Endothelial cell of umbilical vein (primary cell): ENCODE results near the gene ASCL5. TPM values are rescaled to one million over a fixed set of nuclear protein-coding genes. Genes with fewer than 3 reads are reported as not detected.

ENCODE experiments used
- BruUV-seq: library from RNA; stranded (reverse); fragments of 400-500 nt; replicated peaks from 2 replicates; lab custom pipeline; 2021; lab: Mats Ljungman, UMichigan
- CTCF ChIA-PET: fragments of 300-600, 350-600 bp; sonication (Branson Sonifier 250); formaldehyde crosslinking; loops from one replicate; lab custom pipeline; 2021; ENCODE audit warnings: antibody characterized with exemption, inconsistent platforms; lab: Charles Lee
- POLR2A ChIA-PET: fragments of 300-600, 350-600 bp; sonication (Branson Sonifier 250); formaldehyde crosslinking; loops from one replicate; lab custom pipeline; 2021; ENCODE audit warnings: antibody characterized with exemption, inconsistent platforms; lab: Charles Lee
- DNase-seq: peaks from one replicate; pipeline ENCODE4 v3.0.0-alpha.2; 2011; ENCODE audit warnings: low read depth, low spot score
- FAIRE-seq: peaks from 2 replicates; lab custom pipeline; 2011; peaks lifted over from hg19 to GRCh38; lab: Jason Lieb, UNC
- H2AFZ ChIP-seq: 2 replicates; pipeline ENCODE4 v1.6.0; 2012; ENCODE audit warnings: low read depth, low read length, control low read depth, inconsistent platforms
- H3K27ac ChIP-seq: 2 replicates; pipeline ENCODE4 v1.5.1; 2011; ENCODE audit warnings: low read depth, mild to moderate bottlenecking, control low read depth, low read length, moderate library complexity; ENCODE audit not compliant: insufficient read depth
- H3K27me3 ChIP-seq, 2 experiments: 2 replicates each; pipeline versions ENCODE4 v1.6.0 to v1.6.1; 2011; ENCODE audit warnings: low read length in 2 of 2, mixed read lengths in 1 of 2; ENCODE audit not compliant: control insufficient read depth in 2 of 2, insufficient read depth in 2 of 2
- H3K36me3 ChIP-seq, 2 experiments: 2 replicates in 1 of 2; 3 replicates in 1 of 2; pipeline ENCODE4 v1.5.1; 2011; ENCODE audit warnings: low read length in 2 of 2, mild to moderate bottlenecking in 1 of 2, moderate library complexity in 1 of 2; ENCODE audit not compliant: control insufficient read depth in 2 of 2, insufficient read depth in 2 of 2; ENCODE audit errors: extremely low read depth in 1 of 2
- H3K4me1 ChIP-seq: 3 replicates; pipeline ENCODE4 v1.5.1; 2011; ENCODE audit warnings: mild to moderate bottlenecking, low read length; ENCODE audit not compliant: control insufficient read depth, insufficient read depth; ENCODE audit errors: extremely low read depth
- H3K4me2 ChIP-seq: 2 replicates; pipeline ENCODE4 v1.6.1; 2011; ENCODE audit warnings: low read length, control low read depth, mixed read lengths; ENCODE audit not compliant: insufficient read depth
- H3K4me3 ChIP-seq, 3 experiments: fragments of 200-600 bp in 1 of 3; sonication (generic), shearing (Covaris generic) in 1 of 3; replicated peaks in 1 of 3; 2 replicates each; pipeline ENCODE4 v1.5.1; 2011 to 2016; ENCODE audit warnings: control low read depth in 3 of 3, low read length in 3 of 3, mild to moderate bottlenecking in 2 of 3, inconsistent platforms in 1 of 3, low read depth in 1 of 3, moderate library complexity in 1 of 3; ENCODE audit not compliant: insufficient read depth in 1 of 3
- H3K79me2 ChIP-seq: 2 replicates; pipeline ENCODE4 v1.6.0; 2012; ENCODE audit warnings: low read length, inconsistent platforms; ENCODE audit not compliant: control insufficient read depth, insufficient read depth
- H3K9ac ChIP-seq: replicated peaks from 2 replicates; pipeline ENCODE3; 2011; ENCODE audit warnings: low read length, control low read depth; ENCODE audit not compliant: insufficient read depth; ENCODE audit errors: extremely low read depth
- H3K9me1 ChIP-seq: replicated peaks from 3 replicates; pipeline ENCODE4 v1.6.0; 2011; ENCODE audit warnings: mild to moderate bottlenecking, low read length; ENCODE audit not compliant: control insufficient read depth, insufficient read depth; ENCODE audit errors: extremely low read depth
- H3K9me3 ChIP-seq: replicated peaks from 2 replicates; pipeline ENCODE4 v1.5.1; 2012; ENCODE audit warnings: low read length, inconsistent platforms; ENCODE audit not compliant: control insufficient read depth, insufficient read depth
- H4K20me1 ChIP-seq: replicated peaks from 2 replicates; pipeline ENCODE3; 2011; ENCODE audit warnings: mild to moderate bottlenecking, low read length; ENCODE audit not compliant: control insufficient read depth, insufficient read depth; ENCODE audit errors: extremely low read depth
- CTCF ChIP-seq, 2 donors: IDR thresholded peaks; 1 replicate in 1 of 2; 2 replicates in 1 of 2; pipeline ENCODE4 v1.5.1; 2011; ENCODE audit warnings: low read length in 2 of 2, mild to moderate bottlenecking in 2 of 2, moderate library complexity in 2 of 2, control low read depth in 1 of 2, inconsistent platforms in 1 of 2, low read depth in 1 of 2; ENCODE audit not compliant: insufficient read depth in 1 of 2; ENCODE audit errors: extremely low read depth in 1 of 2
- EZH2 ChIP-seq: IDR thresholded peaks from 2 replicates; pipeline ENCODE4 v1.6.1; 2012; ENCODE audit warnings: borderline replicate concordance, low read depth, mild to moderate bottlenecking, moderate library complexity, low read length, inconsistent platforms; ENCODE audit not compliant: severe bottlenecking
- FOS ChIP-seq: IDR thresholded peaks from 2 replicates; pipeline ENCODE4 v1.6.1; 2011; ENCODE audit warnings: mild to moderate bottlenecking, low read length, moderate library complexity, borderline replicate concordance; ENCODE audit not compliant: insufficient read depth
- GATA2 ChIP-seq: IDR thresholded peaks from 2 replicates; pipeline ENCODE4 v1.7.0; 2011; ENCODE audit warnings: low read depth, mild to moderate bottlenecking, moderate library complexity, mixed read lengths, low read length; ENCODE audit not compliant: insufficient read length, insufficient read depth
- JUN ChIP-seq: IDR thresholded peaks from 2 replicates; pipeline ENCODE4 v1.6.1; 2011; ENCODE audit warnings: borderline replicate concordance, low read depth; ENCODE audit not compliant: insufficient read length, insufficient read depth
- MAX ChIP-seq: IDR thresholded peaks from 2 replicates; pipeline ENCODE4 v1.6.1; 2011; ENCODE audit not compliant: insufficient read depth, insufficient read length
- MYC ChIP-seq: IDR thresholded peaks from one replicate; pipeline ENCODE4 v1.6.1; 2011; ENCODE audit warnings: mild to moderate bottlenecking, low read depth, low read length
- POLR2A ChIP-seq: IDR thresholded peaks from 2 replicates; pipeline ENCODE4 v1.6.1; 2012; ENCODE audit warnings: low read depth, mild to moderate bottlenecking, control low read depth, low read length
- POLR2AphosphoS5 ChIP-seq: IDR thresholded peaks from 2 replicates; pipeline ENCODE4 v1.6.1; 2012; ENCODE audit warnings: low read depth, mild to moderate bottlenecking, control low read depth, low read length, moderate library complexity; ENCODE audit not compliant: insufficient read depth
- dilution Hi-C: fragments of 300-500 bp; cut with MboI; formaldehyde crosslinking; loops from one replicate; pipeline ENCODE4 v1.15.0; 2019; ENCODE audit warnings: low sequenced_read_pairs; ENCODE audit not compliant: extremely low pct_ligation_motif_present
- intact Hi-C: fragments of 100-400 bp; cut with micrococcal nuclease; formaldehyde crosslinking; loops from one replicate; pipeline ENCODE4 v1.10.0; 2022
- polyA plus RNA-seq, 4 experiments: library from polyadenylated mRNA; depleted of rRNA in 3 of 4; stranded (reverse) in 3 of 4; unstranded in 1 of 4; fragments of >200 nt; gene quantifications; 2 replicates each; pipeline versions ENCODE4 v1.2.1 to v1.2.3, GENCODE V29; 2011 to 2012; ENCODE audit warnings: missing spikeins in 1 of 4
- total RNA-seq: library from RNA; stranded (reverse); gene quantifications from 2 replicates; pipeline ENCODE4 v1.2.3, GENCODE V29; 2021

The ASCL5 gene
- total and polyA plus RNA-seq, 2 donors (not counting 3 experiments of a cell fraction or from before 2014, with no cell fraction given), result not detected

- BruUV-seq, result no TSS peak
- TF ChIP-seq EZH2, result no peak
- POLR2A ChIA-PET, result no interaction called here
- Histone ChIP-seq H3K27ac (no peak overlapping the region), H3K27me3 (peaks cover 12 to 22% of the 10 kb centered on the region in 2 experiments), H3K9me1 (no peaks in the 10 kb centered on the region), H3K4me3 (no peak overlapping the region), H3K9me3 (no peaks in the 10 kb centered on the region), H3K36me3 (no peaks in the 10 kb centered on the region), H3K4me1 (no peaks in the 10 kb centered on the region), H2AFZ (no peak overlapping the region), H3K9ac (no peak overlapping the region), H3K4me2 (no peak overlapping the region), H4K20me1 (no peaks in the 10 kb centered on the region), H3K79me2 (no peaks in the 10 kb centered on the region)
- intact Hi-C loops (loop anchor here (5.0 to 10.0 kb wide), 4 partner anchors 69 to 556 kb away; partner anchors contain the start of genes INAVA and KIF14), dilution Hi-C loops (no loop called here)
- DNase-seq (no peak), FAIRE-seq (no peak)
- CTCF ChIA-PET, result interaction anchor here (1.1 to 1.5 kb wide), 3 partner anchors 12 to 139 kb away, joined by 3 to 5 read pairs (median 5); no protein-coding TSS in a partner anchor
Observed at GRCh38 chr1:201111156-201111555, 15.8 kb downstream of the ASCL5 start.

GRCh38 chr1:201110616-201111015 lies 16.4 kb downstream of the ASCL5 start:
- peaks cover 10 to 16% of the 10 kb centered on the region in 2 experiments for H3K27me3 ChIP-seq
- TF ChIP-seq MYC, result no peak
- no peak for TF ChIP-seq POLR2A
- TF ChIP-seq CTCF (IDR thresholded peaks at IDR 0.05; ENCODE audit: extremely low read depth in 1 of 2, insufficient read depth in 1 of 2, low read depth in 1 of 2, low read length in 2 of 2), result no peak
- no peak for TF ChIP-seq JUN
- no peak for TF ChIP-seq MAX
- no peak for TF ChIP-seq EZH2
- no peak for TF ChIP-seq GATA2
- no peak for TF ChIP-seq POLR2AphosphoS5
- no peak for TF ChIP-seq FOS
- no peaks in the 10 kb centered on the region for H3K79me2 ChIP-seq
- no peak overlapping the region for H3K9ac ChIP-seq
- H3K4me3 ChIP-seq, result no peak overlapping the region
- H3K4me2 ChIP-seq, result no peak overlapping the region
- no peaks in the 10 kb centered on the region for H4K20me1 ChIP-seq
- no TSS peak for BruUV-seq
- ChIA-PET CTCF (interaction anchor here (1.1 to 1.3 kb wide), 2 partner anchors 12 to 139 kb away, joined by 3 to 5 read pairs; no protein-coding TSS in a partner anchor), POLR2A (no interaction called here)
- DNase-seq (no peak), FAIRE-seq (no peak)
- no peaks in the 10 kb centered on the region for H3K9me3 ChIP-seq
- H3K9me1 ChIP-seq, result no peaks in the 10 kb centered on the region
- H3K36me3 ChIP-seq, result no peaks in the 10 kb centered on the region
- intact Hi-C loops (loop anchor here (5.0 to 10.0 kb wide), 4 partner anchors 68 to 556 kb away; partner anchors contain the start of genes INAVA and KIF14), dilution Hi-C loops (no loop called here)
- H2AFZ ChIP-seq, result no peak overlapping the region
- H3K4me1 ChIP-seq, result no peaks in the 10 kb centered on the region
- H3K27ac ChIP-seq, result no peak overlapping the region
